DMS79 treated with DMSO at 0.1 percent for 48 hours (cell line): Measurements from ENCODE around the gene LGMN.
A peak's percentile ranks its signal among the peaks of the same experiment; 100 is the strongest.

ENCODE experiments used
- DNase-seq: peaks from one replicate; lab custom pipeline; 2025; lab: John Stamatoyannopoulos, UW

LGMN gene

GRCh38 chr14:92726135-92726932, 22.1 kb downstream of the LGMN start:
- no peak for DNase-seq

DNA sequence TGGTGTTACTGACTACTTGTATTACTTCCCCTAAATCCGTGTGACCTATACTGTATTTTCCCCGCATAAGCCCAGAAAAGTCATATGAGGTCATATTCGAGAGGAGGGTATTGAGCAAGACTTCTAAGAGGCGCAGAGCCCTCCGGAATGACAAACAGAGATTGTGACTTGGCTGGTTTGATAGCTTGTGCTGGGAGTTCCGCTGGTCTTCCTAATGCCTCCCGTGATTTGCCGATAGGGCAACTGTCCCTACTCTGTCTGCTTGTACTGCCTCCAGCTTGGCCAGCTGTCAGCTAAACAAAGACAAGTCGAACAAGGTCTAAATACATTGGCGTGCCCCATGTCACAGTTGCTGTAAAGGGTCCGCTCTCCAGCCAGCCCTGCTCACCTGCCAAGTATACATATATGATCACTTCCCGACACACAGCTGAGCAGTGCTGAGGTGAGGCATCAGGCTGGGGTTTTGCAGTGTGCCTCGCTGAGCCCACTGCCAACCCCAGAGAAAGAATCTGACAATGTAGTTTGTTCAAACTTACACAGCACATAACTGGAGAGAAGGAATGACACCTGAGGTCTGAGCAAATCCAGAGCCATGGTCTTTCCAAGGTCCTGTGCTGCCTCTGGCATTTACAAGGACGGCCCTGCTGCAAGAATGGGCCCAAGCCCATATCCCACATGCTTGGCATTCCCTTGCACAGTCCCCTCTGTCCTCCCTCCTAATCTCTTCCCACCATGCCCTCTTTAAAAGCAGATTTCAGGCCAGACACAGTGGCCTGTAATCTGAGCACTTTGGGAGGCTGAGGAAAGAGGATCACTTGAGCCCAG, 23.7 kb downstream of the LGMN start:
- DNase-seq, result no peak

GRCh38 chr14:92719890-92720323, 28.5 kb downstream of the LGMN start:
- peak; percentile 28 for DNase-seq

DNA sequence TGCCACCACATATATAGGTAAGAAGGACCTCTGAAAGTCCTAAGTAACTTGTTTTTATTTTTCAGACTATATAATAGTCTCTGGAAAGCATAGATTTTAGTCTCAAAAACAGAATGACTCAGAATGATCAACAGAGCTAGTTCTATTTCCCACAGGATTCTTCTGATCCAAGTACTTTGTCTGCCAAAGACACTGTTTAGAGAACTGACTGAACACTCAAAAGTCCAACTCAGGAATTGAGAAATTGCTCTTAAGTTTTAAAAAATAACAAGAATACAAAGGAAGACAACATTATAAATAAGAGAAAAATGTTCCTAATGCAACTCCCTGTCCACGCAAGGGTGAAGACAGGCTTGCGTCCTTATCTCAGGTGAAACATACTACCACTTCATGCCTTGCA, 29.0 kb downstream of the LGMN start:
- no peak for DNase-seq

- DNase-seq, result no peak
Observed at GRCh38 chr14:92718664-92719063, 29.8 kb downstream of the LGMN start.

DNA sequence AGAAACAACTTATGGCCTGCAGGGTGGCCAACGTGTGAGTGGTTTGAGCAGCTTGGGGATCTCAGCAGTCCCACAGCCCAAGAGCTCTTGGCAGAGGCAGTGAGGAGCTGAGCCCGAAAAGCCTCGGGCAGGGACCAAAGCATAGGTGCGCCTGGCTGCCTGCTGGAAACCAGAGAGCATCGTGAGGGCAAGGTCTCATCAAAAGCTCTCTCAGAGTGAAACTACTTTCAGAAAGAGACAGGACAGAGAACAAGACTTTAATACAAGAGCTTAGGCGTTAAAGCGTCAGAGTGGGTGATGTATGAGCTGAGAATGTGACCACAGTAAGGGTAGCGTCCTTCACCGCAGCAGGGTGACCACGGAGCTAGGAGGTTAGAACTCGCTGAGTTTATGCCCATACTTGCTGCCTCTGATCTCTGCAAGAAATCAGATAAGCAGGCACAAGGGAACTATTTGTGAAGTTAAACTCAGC, 30.8 kb downstream of the LGMN start:
- no peak for DNase-seq

DNA sequence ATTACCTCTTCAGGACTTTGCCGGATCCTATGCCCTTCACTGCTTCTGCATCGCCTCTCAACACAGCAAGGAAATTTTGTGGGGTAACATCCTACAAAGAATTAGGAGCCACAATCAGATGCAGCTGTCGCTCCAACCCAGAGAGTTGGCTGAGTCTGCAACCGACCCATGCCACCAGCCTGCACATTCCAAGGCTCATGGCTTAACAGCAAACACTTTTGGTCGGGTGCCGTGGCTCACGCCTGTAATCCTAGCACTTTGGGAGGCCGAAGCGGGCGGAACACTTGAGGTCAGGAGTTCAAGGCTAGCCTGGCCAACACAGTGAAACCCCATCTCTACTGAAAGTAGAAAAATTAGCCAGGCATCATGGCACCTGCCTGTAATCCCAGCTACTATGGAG, 32.3 kb downstream of the LGMN start:
- DNase-seq, result no peak

DNA sequence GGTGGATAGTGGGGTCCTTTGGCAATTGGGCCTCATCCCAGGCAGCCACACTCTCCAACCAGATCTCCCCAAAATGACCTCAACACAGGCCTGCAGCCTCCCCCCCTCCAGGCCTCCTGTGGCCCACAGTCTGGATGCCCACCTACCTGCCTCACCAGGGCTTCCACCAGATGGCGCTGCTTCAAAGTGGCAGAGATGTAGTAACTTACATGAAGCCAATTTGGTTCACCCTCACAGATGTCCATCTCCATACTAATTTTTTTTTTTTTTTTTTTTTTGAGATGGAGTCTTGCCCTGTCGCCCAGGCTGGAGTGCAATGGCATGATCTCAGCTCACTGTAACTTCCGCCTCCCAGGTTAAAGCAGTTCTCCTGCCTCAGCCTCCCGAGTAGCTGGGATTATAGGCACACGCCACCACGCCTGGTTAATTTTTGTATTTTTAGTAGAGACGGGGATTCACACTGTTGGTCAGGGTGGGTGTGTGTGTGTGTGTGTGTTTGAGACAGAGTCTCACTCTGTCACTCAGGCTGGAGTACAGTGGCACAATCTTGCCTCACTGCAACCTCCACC, 33.6 kb downstream of the LGMN start:
- DNase-seq, result peak; percentile 56

DNA sequence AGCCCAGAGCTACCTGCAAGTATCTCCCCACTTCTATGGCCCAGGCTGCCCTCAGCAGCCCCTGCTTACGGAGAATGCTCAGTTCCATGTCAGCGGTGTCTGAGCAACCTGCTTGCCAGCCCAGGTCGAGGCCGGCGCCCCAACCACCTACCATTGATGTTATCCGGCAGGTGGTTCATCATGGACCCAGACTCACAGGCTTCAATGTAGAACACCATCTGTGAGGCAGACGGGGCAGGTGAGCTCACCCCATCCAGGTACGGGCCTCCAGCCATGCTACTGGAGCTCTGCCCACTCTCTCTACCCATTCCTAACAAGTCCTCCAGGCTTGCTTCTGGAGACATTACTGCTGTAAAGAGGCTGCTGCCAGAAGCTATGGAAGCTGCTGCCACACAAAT, 35.8 kb downstream of the LGMN start:
- DNase-seq, result no peak

GRCh38 chr14:92711976-92712653, 36.3 kb downstream of the LGMN start:
- no peak for DNase-seq

- no peak for DNase-seq
Observed at GRCh38 chr14:92710001-92710341, 38.5 kb downstream of the LGMN start.

GRCh38 chr14:92709340-92710000, 39.0 kb downstream of the LGMN start:
- no peak for DNase-seq

DNA sequence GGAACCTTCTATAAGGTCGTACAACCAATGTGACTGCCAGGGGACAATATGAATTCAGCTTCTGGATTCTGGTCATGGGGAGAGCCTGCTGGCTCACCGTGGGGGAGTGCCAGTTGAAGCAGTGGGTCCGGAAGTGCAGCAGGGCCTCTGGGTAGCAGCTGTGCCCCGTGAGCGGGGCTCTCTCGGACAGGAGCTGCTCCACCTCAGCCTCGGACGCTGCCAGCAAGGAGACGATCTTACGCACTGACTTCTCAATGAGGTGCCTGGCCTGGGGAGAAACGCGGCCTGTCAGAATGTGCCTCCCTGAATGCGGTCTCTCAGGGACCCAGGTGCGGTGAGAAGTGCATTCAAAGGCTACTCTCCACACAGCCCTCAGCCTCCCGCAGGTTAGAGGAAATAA, 42.0 kb downstream of the LGMN start:
- DNase-seq, result no peak

- DNase-seq, result no peak
Observed at GRCh38 chr14:92704821-92705220, 43.6 kb downstream of the LGMN start.

DNA sequence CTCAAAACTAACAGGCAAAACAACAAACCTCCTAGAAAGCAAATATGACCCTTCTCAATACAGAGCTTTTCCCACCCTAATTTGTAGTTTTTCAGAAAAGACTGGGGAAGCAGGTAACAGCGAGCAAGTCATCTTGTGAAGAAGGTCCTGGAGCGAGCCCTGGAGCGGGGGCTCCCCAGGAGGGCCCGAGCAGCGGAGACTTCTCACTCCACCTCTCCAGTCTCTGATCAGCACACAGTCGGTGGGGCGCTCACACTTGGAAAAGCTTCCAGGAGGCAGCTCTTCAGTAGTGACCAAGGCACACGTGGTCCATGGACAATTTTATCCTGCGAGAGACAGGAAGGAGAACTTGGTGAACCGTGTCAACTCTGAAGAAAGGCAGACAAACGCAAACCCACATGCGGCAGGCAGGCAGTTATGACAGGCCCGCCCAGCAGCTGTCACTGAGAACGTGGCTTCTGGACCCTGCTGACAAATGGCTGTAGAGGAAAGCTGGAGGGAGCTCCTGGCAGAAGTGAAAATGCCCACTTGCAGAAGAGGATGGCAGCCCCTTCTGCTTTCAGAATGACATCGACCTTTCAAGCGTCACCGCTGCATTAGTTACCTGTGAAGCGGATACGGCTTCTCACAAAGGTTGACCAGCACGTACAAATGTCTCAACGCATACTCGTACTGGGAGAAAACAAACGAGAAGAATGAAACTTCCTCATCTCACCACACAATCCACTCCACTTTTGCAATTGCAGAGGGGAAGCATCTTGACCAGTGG, 44.2 kb downstream of the LGMN start:
- no peak for DNase-seq

DNA sequence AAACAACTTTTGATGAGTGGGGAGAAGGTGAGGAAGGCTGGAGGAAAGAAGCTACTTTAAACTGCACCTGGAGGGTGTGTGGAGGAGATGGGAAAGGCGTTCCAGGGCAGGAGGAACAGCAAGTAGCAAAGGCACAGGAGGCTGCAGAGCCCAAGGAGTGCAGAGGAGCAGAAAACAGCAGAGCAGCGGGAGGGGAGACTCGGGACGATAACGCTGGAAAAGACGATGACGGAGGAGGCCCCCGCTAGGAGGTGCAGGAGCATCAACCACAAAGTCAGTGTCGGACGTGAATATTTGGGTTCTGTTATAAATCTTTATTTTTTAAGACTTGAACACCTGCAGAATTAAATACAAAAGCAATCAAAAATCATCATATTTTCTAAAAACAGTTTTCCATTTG, 44.9 kb downstream of the LGMN start:
- DNase-seq, result no peak

DNA sequence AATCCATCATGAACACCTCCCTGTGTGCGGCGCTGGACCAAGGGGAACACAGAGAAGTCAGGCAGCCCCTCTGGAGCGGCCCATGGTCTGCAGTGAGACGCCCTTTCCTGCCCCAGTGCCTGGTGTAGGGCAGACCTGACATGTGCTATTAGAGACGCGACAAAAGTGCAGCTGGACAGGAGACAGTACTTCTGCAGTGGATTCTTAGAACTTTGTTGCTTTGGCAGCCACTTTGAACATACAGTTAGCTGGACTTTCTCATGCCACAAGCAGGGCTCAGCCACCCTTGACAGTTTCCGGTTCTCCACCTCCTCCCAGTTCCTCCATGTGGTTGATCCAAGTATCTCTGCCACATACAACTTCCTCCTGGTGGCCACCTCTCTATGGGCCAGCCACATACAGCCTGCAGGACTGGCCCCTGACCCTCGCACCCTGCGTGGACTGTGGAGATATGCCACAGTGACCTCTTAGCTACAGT, 45.9 kb downstream of the LGMN start:
- DNase-seq, result no peak

DNA sequence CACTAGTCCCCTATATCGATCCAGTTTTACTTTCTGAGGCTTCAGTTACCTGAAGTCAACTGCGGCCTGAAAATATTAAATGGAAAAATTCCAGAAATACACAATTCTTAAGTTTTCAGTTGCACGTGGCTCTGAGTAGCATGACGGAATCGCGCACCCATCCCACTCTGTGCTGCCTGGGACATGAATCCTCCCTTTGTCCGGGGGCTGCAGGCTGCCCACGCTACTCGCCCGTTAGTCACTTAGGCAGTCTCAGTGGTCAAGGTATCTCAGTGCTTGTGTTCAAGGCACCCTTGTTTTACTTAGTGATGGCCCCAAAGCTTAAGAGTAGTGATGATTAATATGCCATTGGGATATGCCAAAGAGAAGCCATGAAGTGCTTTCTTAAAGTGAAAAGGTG, 46.6 kb downstream of the LGMN start:
- no peak for DNase-seq

DNA sequence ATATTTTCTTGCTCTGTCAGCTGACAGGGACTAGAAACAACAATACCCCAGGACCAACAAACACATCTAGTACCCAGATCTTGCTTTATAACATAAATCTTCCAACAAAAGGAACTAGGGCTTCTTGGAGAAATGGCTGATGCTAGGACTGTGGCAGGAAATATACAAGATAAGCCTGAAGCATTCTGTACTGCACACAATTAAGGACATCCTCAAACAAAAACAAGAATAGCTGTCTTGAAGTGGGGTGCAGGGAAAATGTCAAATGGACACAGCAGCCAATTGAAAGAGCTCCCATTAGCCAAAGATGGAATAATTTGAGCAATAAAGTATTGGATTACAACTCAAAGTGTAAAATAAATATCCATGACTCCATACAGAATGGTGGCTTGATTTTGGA, 50.0 kb downstream of the LGMN start:
- no peak for DNase-seq

DNA sequence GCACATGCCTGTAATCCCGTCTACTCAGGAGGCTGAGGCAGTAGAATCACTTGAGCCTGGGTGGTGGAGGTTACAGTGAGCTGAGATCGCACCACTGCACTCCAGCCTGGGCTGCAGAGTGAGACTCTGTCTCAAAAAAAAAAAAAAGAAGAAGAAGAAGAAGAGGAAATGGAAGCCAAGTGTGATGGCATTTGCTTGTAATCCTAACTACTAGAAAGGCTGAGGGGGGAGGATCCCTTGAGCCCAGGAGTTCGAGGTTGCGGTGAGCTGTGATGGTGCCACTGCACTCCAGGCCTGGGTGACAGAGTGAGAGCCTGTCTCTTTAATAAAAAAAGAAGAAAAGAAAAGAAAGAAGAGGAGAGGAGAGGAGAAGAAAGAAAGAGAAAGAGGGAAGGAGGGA, 52.1 kb downstream of the LGMN start:
- DNase-seq, result no peak

DNA sequence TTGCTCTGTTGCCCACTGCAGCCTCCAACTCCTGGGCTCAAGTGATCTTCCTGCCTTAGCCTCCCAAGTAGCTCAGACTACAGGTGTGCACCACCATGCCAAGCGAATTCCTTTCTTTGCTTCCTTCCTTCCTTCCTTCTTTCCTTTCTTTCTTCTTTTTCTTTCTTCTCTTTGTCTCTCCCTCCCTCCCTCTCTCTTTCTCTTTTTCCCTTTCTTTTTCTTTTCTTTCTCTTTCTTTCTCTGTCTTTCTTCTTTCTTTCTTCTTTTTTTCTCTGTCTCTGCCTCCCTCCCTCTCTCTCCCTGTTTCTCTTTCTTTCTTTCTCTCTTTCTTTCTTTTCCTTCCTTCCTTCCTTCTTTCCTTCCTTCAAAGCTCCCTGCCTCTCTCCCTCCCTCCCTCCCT, 52.9 kb downstream of the LGMN start:
- no peak for DNase-seq
